GM23338 (cell line): ENCODE measurements around the gene STX8. TPM values are rescaled to one million over a fixed set of nuclear protein-coding genes. Genes with fewer than 3 reads are reported as not detected.

Experiments
- ATAC-seq: fragments of 200-7000 bp; cut with Tn5 transposase; 3 replicates; pipeline ENCODE4 v1.9.1; 2020
- DNase-seq: peaks from one replicate; pipeline ENCODE4 v3.0.0-alpha.2; 2015; ENCODE audit warnings: low spot score
- H2AFZ ChIP-seq: fragments of 200-600 bp; sonication (generic); 2 replicates; pipeline ENCODE4 v1.8.0; 2016; ENCODE audit warnings: antibody characterized with exemption, mild to moderate bottlenecking, moderate library complexity
- H3F3A ChIP-seq: fragments of 200-600 bp; sonication (generic); replicated peaks from 2 replicates; pipeline ENCODE4 v1.8.0; 2017; ENCODE audit warnings: antibody characterized with exemption, mixed run types, low read depth
- H3K27ac ChIP-seq: fragments of 200-600 bp; sonication (generic); 2 replicates; pipeline ENCODE4 v1.6.1; 2016; ENCODE audit warnings: low read depth
- H3K27me3 ChIP-seq: fragments of 200-600 bp; sonication (generic); 2 replicates; pipeline ENCODE4 v1.8.0; 2016; ENCODE audit warnings: mild to moderate bottlenecking, mixed run types, moderate library complexity; ENCODE audit not compliant: insufficient read depth
- H3K36me3 ChIP-seq: fragments of 200-600 bp; sonication (generic); 2 replicates; pipeline ENCODE4 v1.8.0; 2016; ENCODE audit warnings: mild to moderate bottlenecking; ENCODE audit not compliant: insufficient read depth
- H3K4me1 ChIP-seq: fragments of 200-600 bp; sonication (generic); 2 replicates; pipeline ENCODE4 v1.8.0; 2016; ENCODE audit warnings: mild to moderate bottlenecking, moderate library complexity; ENCODE audit not compliant: insufficient read depth
- H3K4me2 ChIP-seq: fragments of 200-600 bp; sonication (generic); 2 replicates; pipeline ENCODE4 v1.7.1; 2017; ENCODE audit warnings: mixed run types
- H3K4me3 ChIP-seq: fragments of 200-600 bp; sonication (generic); 2 replicates; pipeline ENCODE4 v1.6.1; 2016; ENCODE audit warnings: mixed run types
- H3K79me2 ChIP-seq: fragments of 200-600 bp; sonication (generic); replicated peaks from 2 replicates; pipeline ENCODE4 v1.8.0; 2017; ENCODE audit warnings: mild to moderate bottlenecking; ENCODE audit not compliant: insufficient read depth
- H3K9me2 ChIP-seq: fragments of 200-600 bp; sonication (generic); 2 replicates; pipeline ENCODE4 v1.8.0; 2017; ENCODE audit not compliant: insufficient read depth
- H4K20me1 ChIP-seq: fragments of 200-600 bp; sonication (generic); replicated peaks from 2 replicates; pipeline ENCODE4 v1.8.0; 2017; ENCODE audit warnings: mild to moderate bottlenecking; ENCODE audit not compliant: insufficient read depth
- H3K27ac Mint-ChIP-seq: 2 replicates; pipeline ENCODE4 v1.8.0; 2020; ENCODE audit warnings: inconsistent platforms, mild to moderate bottlenecking, moderate library complexity, mixed read lengths
- H3K27me3 Mint-ChIP-seq: 3 replicates; pipeline ENCODE4 v1.8.0; 2022; ENCODE audit warnings: low read depth, mild to moderate bottlenecking, moderate library complexity, mixed read lengths, inconsistent platforms; ENCODE audit not compliant: insufficient read depth, poor library complexity
- H3K36me3 Mint-ChIP-seq: 3 replicates; pipeline ENCODE4 v1.8.0; 2021; ENCODE audit warnings: low read depth, mild to moderate bottlenecking, inconsistent platforms, moderate library complexity, mixed read lengths
- H3K4me1 Mint-ChIP-seq: 3 replicates; pipeline ENCODE4 v1.8.0; 2020; ENCODE audit warnings: mild to moderate bottlenecking, inconsistent platforms, mixed read lengths
- H3K4me3 Mint-ChIP-seq: 3 replicates; pipeline ENCODE4 v1.8.0; 2021; ENCODE audit warnings: moderate library complexity, mild to moderate bottlenecking, inconsistent platforms, mixed read lengths
- H3K9me3 Mint-ChIP-seq: 3 replicates; pipeline ENCODE4 v1.8.0; 2020; ENCODE audit warnings: moderate library complexity, mild to moderate bottlenecking, inconsistent platforms, mixed read lengths
- CREB1 ChIP-seq: fragments of 250-450 bp; sonication (Bioruptor Pico); IDR thresholded peaks from 2 replicates; pipeline ENCODE4 v1.5.0; 2020; ENCODE audit warnings: low read depth, mild to moderate bottlenecking, moderate library complexity
- CTCF ChIP-seq, 2 experiments: fragments of 200-600 bp in 1 of 2; sonication (generic) in 1 of 2; conservative IDR thresholded peaks; 2 replicates each; pipeline versions ENCODE4 v1.5.1 to v1.6.1; 2016 to 2017; ENCODE audit warnings: antibody characterized with exemption in 2 of 2, low read depth in 2 of 2, mild to moderate bottlenecking in 2 of 2, moderate library complexity in 1 of 2
- ETS1 ChIP-seq: IDR thresholded peaks from 2 replicates; pipeline ENCODE4 v1.6.1; 2016; ENCODE audit warnings: antibody characterized with exemption
- EZH2 ChIP-seq: fragments of 200-600 bp; sonication (generic); IDR thresholded peaks from one replicate; pipeline ENCODE4 v1.8.0; 2017; ENCODE audit warnings: antibody characterized with exemption, mild to moderate bottlenecking, low read depth; ENCODE audit not compliant: unreplicated experiment
- EZH2phosphoT487 ChIP-seq: fragments of 200-600 bp; sonication (generic); IDR thresholded peaks from one replicate; pipeline ENCODE4 v1.8.1; 2018; ENCODE audit warnings: antibody characterized with exemption; ENCODE audit not compliant: unreplicated experiment
- JUNB ChIP-seq: IDR thresholded peaks from one replicate; pipeline ENCODE4 v1.6.1; 2016; ENCODE audit warnings: antibody characterized with exemption; ENCODE audit not compliant: unreplicated experiment
- NANOG ChIP-seq: IDR thresholded peaks from 2 replicates; pipeline ENCODE4 v1.6.1; 2016; ENCODE audit warnings: antibody characterized with exemption, borderline replicate concordance
- POLR2AphosphoS5 ChIP-seq: IDR thresholded peaks from 2 replicates; pipeline ENCODE4 v1.6.1; 2016; ENCODE audit warnings: antibody characterized with exemption, low read depth
- REST ChIP-seq: IDR thresholded peaks from one replicate; pipeline ENCODE4 v1.6.1; 2018; ENCODE audit warnings: antibody characterized with exemption; ENCODE audit not compliant: unreplicated experiment
- STAT1 ChIP-seq: IDR thresholded peaks from one replicate; pipeline ENCODE4 v1.6.1; 2016; ENCODE audit warnings: antibody characterized with exemption; ENCODE audit not compliant: unreplicated experiment
- ZNF114 ChIP-seq: fragments of 250-450 bp; sonication (Bioruptor Pico); IDR thresholded peaks from 2 replicates; pipeline ENCODE4 v1.5.0; 2020; ENCODE audit warnings: mild to moderate bottlenecking, moderate library complexity
- ZNF331 ChIP-seq: fragments of 250-450 bp; sonication (Bioruptor Pico); IDR thresholded peaks from 2 replicates; pipeline ENCODE4 v1.5.0; 2020; ENCODE audit warnings: low read depth, mild to moderate bottlenecking, moderate library complexity
- ZNF462 ChIP-seq: fragments of 250-450 bp; sonication (Bioruptor Pico); IDR thresholded peaks from 2 replicates; pipeline ENCODE4 v1.5.0; 2020; ENCODE audit warnings: mild to moderate bottlenecking, moderate library complexity
- polyA plus RNA-seq: library from polyadenylated mRNA; unstranded; fragments of >200 nt; fragmentation: Nextera tagmentation; extraction: Ambion mirVana; gene quantifications from 2 replicates; pipeline ENCODE4 v1.2.1, GENCODE V29; 2016
- total RNA-seq: library from RNA; depleted of rRNA; stranded (reverse); fragments of >200 nt; shearing (Covaris generic); gene quantifications from 2 replicates; pipeline ENCODE4 v1.2.3, GENCODE V29; 2014

STX8 gene
- total and polyA plus RNA-seq, 2 experiments from 2014 or later, result 59.4 to 82.3 TPM

GRCh38 chr17:9383826-9384225 lies 191.8 kb downstream of the STX8 start:
- Histone ChIP-seq H3K4me3 (no peak overlapping the region), H3K27me3 (no peaks in the 10 kb centered on the region), H3K79me2 (no peaks in the 10 kb centered on the region), H3K36me3 (no peaks in the 10 kb centered on the region), H2AFZ (no peak overlapping the region), H3K27ac (no peak overlapping the region), H3K4me2 (no peak overlapping the region), H4K20me1 (no peaks in the 10 kb centered on the region), H3F3A (no peaks in the 10 kb centered on the region), H3K4me1 (no peaks in the 10 kb centered on the region), H3K9me2 (no peaks in the 10 kb centered on the region)
- Mint-ChIP-seq H3K9me3 (no peaks in the 10 kb centered on the region), H3K4me3 (no peak overlapping the region), H3K27me3 (peaks cover 1% of the 10 kb centered on the region), H3K4me1 (peaks cover 2% of the 10 kb centered on the region; the same call in 1 of the 3 replicates), H3K27ac (no peak overlapping the region), H3K36me3 (no peaks in the 10 kb centered on the region)
- no peak for ATAC-seq
- TF ChIP-seq EZH2, result no peak
- no peak for TF ChIP-seq ZNF331
- TF ChIP-seq EZH2phosphoT487, result no peak
- no peak for TF ChIP-seq JUNB
- no peak for TF ChIP-seq CTCF (conservative IDR thresholded peaks at IDR 0.05; ENCODE audit: low read depth in 2 of 2)
- no peak for TF ChIP-seq ETS1
- no peak for TF ChIP-seq ZNF462
- TF ChIP-seq POLR2AphosphoS5, result no peak
- no peak for TF ChIP-seq STAT1
- TF ChIP-seq CREB1 (CRISPR knock-in tag), result no peak
- TF ChIP-seq ZNF114, result no peak
- no peak for TF ChIP-seq NANOG
- TF ChIP-seq REST, result no peak
- no peak for DNase-seq
